HG02763 (cell line): ENCODE measurements around the gene TLR8.
"Not testable (repeated sequence)": the region's sequence is repeated elsewhere in the genome, so short reads cannot be mapped to it uniquely, and the experiment has no call there.

Experiments used
- ATAC-seq: cut with Tn5 transposase; IDR thresholded peaks from one replicate; pipeline ENCODE4 v1.9.1; 2021; ENCODE audit warnings: mild to moderate bottlenecking, moderate library complexity; ENCODE audit not compliant: unreplicated experiment

Gene TLR8

DNA sequence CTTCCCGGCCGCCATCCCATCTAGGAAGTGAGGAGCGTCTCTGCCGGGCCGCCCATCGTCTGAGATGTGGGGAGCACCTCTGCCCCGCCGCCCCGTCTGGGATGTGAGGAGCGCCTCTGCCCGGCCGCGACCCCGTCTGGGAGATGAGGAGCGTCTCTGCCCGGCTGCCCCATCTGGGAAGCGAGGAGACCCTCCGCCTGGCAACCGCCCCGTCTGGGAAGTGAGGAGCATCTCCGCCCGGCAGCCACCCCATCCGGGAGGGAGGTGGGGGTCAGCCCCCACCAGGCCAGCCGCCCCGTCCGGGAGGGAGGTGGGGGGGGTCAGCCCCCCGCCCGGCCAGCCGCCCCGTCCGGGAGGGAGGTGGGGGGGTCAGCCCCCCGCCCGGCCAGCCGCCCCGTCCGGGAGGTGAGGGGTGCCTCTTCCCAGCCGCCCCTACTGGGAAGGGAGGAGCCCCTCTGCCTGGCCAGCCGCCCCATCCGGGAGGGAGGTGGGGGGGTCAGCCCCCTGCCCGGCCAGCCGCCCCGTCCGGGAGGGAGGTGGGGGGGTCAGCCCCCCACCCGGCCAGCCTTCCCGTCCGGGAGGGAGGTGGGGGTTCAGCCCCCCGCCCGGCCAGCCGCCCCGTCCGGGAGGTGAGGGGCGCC, 56.9 kb downstream of the TLR8 start:
- not testable (repeated sequence) for ATAC-seq

DNA sequence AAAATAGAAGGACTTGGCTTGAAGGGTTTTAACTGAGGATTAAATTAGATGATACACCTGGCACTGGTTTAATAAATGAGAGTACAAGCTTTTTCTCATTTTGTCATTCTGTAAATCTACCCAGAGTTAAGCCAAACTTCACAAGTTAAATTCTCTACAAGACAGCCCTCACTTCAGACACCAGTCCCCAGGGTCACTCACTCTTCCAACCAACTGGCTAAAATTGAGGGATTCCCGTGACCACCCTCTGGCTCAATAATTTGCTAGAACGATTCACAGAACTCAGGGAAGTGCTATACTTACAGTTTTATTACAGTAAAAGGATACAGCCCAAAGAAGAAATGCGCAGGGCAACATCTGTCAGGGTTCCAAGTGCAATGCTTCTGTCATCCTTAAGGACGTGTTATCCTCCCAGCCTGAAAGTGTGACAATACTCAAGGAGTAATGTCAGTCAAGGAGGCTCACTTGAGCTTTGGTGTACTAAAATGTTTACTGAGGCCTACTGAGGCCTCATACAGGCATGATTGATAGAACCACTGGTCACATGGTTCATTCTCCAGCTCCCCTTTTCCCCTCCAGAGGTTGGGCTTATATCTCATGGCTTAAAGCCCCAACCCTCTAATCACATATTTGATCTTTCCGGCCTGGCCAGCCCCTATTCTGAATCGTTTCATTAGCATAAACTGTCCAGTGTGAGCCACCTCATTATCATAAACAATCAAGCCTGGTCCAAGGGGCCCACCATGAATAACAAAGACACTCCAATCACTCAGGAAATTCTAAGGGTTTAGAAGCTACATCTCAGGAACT, 58.9 kb downstream of the TLR8 start:
- no peak for ATAC-seq

DNA sequence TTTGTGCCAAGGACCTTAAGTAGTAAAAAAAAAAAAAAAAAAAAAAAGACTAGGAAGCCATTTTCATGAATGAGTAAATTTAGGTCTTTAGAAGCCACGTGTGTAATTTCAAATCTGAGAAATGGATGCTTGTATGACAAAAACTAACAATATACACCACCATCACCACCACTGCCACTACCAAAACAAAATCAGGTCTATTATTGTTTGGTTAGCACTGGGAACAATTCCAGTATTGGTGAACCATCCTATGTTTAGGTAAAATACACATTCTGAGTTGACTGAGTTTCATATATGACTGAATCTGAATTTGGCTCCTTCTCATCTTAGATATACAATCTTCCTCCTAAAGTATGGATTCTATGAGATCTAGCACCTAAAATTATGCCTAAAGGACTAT, 59.7 kb downstream of the TLR8 start:
- no peak for ATAC-seq

DNA sequence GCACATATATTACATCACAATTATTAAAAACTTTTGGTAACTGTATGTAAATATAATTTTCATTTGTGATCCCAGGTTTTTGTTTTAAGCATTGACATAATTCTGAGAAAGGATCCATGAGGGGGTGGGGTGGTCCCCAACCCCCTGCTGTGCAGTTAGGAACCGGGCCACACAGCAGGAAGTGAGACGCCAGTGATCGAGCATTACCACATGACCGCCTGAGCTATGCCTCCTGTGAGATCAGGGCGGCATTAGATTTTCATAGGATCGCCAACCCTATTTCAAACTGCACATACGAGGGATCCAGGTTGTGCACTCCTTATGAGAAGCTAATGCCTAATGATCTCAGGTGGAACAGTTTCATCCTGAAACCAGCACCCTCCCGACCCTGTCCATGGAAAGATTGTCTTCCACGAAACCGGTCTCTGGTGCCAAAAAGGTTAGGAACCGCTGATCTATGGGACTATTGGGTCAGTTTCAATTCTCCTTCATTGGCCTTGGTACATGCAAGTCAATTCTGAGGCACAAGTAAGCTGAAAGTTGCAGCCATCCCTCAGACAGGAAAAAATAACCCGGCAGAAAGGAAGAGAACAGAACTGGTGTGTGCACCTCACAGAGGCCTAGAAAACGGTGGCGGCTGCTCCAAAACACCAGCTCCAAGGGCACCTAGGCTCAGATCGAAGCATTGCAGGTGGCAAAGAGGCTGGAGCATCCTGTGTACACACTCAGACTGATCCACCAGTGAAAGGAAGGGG, 61.5 kb downstream of the TLR8 start:
- no peak for ATAC-seq

DNA sequence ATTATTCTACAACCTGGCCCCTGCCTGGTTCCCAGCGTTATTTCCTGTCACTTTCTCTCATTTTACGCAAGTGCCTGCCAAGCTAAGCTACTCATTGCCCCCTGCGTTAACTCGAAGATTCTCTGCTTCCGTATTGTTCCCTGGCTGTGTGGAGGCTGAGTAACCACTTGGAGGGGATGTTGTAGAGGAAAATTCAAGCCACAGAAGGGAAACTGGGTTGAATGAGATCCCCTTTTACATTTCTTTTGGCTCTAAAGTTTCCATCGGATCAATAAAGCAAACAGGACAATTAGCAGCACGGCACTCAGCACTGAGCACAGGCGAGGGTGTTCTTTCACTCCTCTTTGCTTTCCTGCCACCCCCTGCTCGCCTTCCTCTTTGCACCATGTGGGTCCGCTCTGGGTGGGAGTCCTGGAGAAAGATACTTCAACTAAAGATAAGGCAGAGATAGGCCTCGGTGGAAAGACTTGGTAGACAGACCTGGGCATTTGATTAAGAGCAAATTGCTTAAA, 64.3 kb downstream of the TLR8 start:
- ATAC-seq, result no peak

DNA sequence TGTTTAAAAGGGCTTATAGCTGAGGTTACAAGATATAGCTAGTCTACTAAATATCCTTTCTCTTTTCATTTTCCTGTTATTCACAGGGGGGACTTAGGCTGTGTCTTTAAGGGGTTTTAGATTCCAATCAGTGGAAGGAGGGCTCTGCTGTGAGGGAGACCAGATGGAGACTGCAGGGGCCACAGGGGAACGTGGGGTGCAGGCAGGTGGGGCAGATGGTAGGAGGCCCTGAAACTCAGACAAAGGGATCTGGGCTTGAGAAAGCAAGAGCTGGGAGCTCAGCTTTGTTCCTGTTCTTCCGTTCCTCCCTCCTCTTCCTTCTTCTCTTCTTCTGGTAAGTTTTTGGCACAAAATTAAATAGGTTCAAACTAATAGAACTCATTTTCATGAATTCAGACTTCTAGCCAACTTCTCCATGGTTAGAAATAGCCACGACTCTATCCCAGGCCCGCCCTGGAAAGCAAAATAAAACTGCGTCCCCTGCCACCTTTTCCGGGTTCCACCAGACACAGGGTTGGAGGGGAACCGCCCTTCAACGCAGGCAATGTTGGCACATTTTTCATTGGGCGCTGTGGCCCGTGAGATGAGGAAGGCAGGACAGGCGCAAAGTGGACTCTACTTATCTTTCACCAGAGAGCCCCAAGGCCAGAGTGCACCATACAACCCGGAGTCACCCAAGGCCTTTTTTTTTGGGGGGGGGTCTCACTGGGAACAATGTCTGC, 65.0 kb downstream of the TLR8 start:
- no peak for ATAC-seq

DNA sequence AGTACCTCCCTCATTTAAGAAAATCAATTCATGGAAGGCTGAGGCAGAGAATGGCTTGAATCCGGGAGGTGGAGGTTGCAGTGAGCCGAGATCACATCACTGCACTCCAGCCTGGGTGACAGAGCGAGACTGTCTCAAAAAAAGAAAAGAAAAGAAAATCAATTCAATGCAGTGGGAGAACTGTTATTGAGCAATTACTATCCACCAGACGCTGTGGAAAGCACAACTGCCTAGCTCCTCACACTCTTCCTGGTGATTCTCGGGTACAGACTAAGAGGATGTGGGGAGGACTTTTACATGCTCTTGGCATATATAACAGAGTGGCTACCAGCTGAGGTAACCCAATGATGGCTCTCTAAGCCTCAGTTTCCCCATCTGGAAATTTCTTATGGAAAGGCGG, 65.8 kb downstream of the TLR8 start:
- no peak for ATAC-seq
